ENCODE results near the gene HOXD12. TPM values are rescaled to one million over a fixed set of nuclear protein-coding genes. Genes with fewer than 3 reads are reported as not detected.

HOXD12 gene
- polyA plus RNA-seq, 1 donor (not counting 4 experiments of a cell fraction or from before 2014, with no cell fraction given), result not detected

DNA sequence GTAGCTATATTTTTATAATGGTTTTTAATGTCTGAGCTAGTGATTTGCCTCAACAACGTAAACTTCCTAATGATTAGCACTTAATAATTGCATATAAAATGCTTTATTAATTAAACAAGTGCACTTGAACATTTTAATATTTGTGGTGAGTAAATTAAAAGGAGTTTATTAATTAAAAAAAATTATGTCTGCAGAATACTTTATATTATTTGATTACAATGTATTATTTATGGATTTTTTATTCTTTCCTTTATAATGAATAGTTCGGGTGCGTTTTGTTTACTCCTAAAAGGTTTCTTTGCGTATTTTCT, 32.2 kb downstream of the HOXD12 start:
- Histone ChIP-seq H3K9ac (ENCODE audit: control insufficient read depth, extremely low read depth, insufficient read depth, low read length) (no peak overlapping the region), H3K27ac (ENCODE audit: control insufficient read depth, insufficient read depth, low read length) (no peak overlapping the region), H3K4me1 (ENCODE audit: control insufficient read depth, extremely low read depth, insufficient read depth, low read length) (no peaks in the 10 kb centered on the region), H3K4me2 (ENCODE audit: control insufficient read depth, extremely low read depth, insufficient read depth, low read depth, low read length) (no peak overlapping the region), H3K79me2 (ENCODE audit: control insufficient read depth, insufficient read depth, low read length) (no peaks in the 10 kb centered on the region), H3K36me3 (ENCODE audit: control insufficient read depth in 2 of 2, extremely low read depth in 1 of 2, insufficient read depth in 2 of 2, low read length in 2 of 2) (no peaks in the 10 kb centered on the region), H3K9me1 (ENCODE audit: control insufficient read depth, extremely low read depth, insufficient read depth, low read length) (no peaks in the 10 kb centered on the region), H3K27me3 (ENCODE audit: control insufficient read depth, extremely low read depth, insufficient read depth, low read length) (peaks cover 93% of the 10 kb centered on the region), H3K9me3 (ENCODE audit: control insufficient read depth, low read depth, low read length) (no peaks in the 10 kb centered on the region), H2AFZ (ENCODE audit: control insufficient read depth, low read length) (no peak overlapping the region), H3K4me3 (ENCODE audit: control insufficient read depth in 2 of 3, extremely low read depth in 1 of 3, insufficient read depth in 2 of 3, low read depth in 1 of 3, low read length in 3 of 3) (no peak overlapping the region), H4K20me1 (ENCODE audit: control insufficient read depth, extremely low read depth, insufficient read depth, low read length) (no peaks in the 10 kb centered on the region)
- no peak for TF ChIP-seq EZH2 (IDR thresholded peaks at IDR 0.05; ENCODE audit: low read length)
- no peak for TF ChIP-seq CTCF (optimal IDR thresholded peaks at IDR 0.05 in 1 of 3, IDR thresholded peaks at IDR 0.05 in 1 of 3, conservative IDR thresholded peaks at IDR 0.05 in 1 of 3; ENCODE audit: extremely low read depth in 1 of 3, insufficient read depth in 2 of 3, low read length in 3 of 3)
- DNase-seq (ENCODE audit: low read depth, low spot score) (no peak), FAIRE-seq (no peak)
- dilution Hi-C loops (cut with MboI; ENCODE audit: extremely low pct_ligation_motif_present, low sequenced_read_pairs), result no loop called here

DNA sequence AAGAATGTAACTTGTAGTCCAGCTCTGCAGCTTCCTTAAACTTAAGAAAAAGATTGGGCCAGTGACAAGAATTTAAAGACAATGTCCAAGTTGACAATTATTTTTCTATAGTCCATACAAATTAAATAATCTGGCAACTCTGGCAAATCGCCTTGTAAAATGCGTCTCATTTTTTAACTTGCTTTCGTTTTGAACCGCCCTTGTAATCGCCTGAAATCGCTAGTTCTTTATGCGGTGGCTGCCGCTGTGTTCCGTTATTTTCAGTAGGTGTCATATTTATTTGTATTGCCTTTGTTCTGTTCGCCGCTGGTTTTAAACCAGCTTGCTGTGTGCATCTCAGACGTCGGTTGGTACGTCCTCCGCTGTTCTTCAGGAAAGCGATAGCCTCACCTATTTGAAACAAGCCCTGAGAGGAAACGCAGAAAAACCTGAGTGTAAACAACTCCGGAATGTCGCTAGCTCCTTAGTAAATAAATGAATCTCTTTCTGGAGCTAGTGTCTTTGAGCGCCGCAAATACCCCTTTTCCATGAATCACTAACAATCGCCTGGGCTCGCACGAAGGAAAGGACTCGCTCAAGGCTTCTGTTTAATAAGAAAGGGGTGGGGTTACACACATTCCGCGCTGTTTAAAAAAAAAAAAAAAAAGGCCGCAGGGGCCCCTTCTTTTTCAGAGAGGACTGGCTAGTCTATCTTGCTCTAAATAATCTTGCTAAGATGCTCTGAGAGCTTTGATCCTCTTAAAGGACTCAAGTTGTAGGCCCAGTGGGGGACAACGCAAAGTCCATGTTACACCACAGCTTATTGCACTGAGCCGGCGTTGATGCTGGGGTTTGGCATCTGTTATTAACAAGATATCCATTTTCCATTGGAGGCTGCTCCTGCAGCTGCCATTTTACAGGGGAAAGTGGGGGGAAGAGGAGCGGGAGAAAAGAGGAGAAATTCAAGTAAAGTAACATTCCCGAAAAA, 32.9 kb downstream of the HOXD12 start:
- Histone ChIP-seq H3K4me2 (ENCODE audit: control insufficient read depth, extremely low read depth, insufficient read depth, low read depth, low read length) (no peak overlapping the region), H3K36me3 (ENCODE audit: control insufficient read depth in 2 of 2, extremely low read depth in 1 of 2, insufficient read depth in 2 of 2, low read length in 2 of 2) (no peaks in the 10 kb centered on the region), H4K20me1 (ENCODE audit: control insufficient read depth, extremely low read depth, insufficient read depth, low read length) (no peaks in the 10 kb centered on the region), H3K27me3 (ENCODE audit: control insufficient read depth, extremely low read depth, insufficient read depth, low read length) (peaks cover 97% of the 10 kb centered on the region), H2AFZ (ENCODE audit: control insufficient read depth, low read length) (no peak overlapping the region), H3K27ac (ENCODE audit: control insufficient read depth, insufficient read depth, low read length) (no peak overlapping the region), H3K9me3 (ENCODE audit: control insufficient read depth, low read depth, low read length) (no peaks in the 10 kb centered on the region), H3K4me1 (ENCODE audit: control insufficient read depth, extremely low read depth, insufficient read depth, low read length) (no peaks in the 10 kb centered on the region), H3K79me2 (ENCODE audit: control insufficient read depth, insufficient read depth, low read length) (no peaks in the 10 kb centered on the region), H3K4me3 (ENCODE audit: control insufficient read depth in 2 of 3, extremely low read depth in 1 of 3, insufficient read depth in 2 of 3, low read depth in 1 of 3, low read length in 3 of 3) (no peak overlapping the region), H3K9ac (ENCODE audit: control insufficient read depth, extremely low read depth, insufficient read depth, low read length) (no peak overlapping the region), H3K9me1 (ENCODE audit: control insufficient read depth, extremely low read depth, insufficient read depth, low read length) (no peaks in the 10 kb centered on the region)
- FAIRE-seq (no peak), DNase-seq (ENCODE audit: low read depth, low spot score) (no peak)
- dilution Hi-C loops (cut with MboI; ENCODE audit: extremely low pct_ligation_motif_present, low sequenced_read_pairs), result no loop called here
- TF ChIP-seq EZH2 (IDR thresholded peaks at IDR 0.05; ENCODE audit: low read length) (peak; percentile 34), CTCF (optimal IDR thresholded peaks at IDR 0.05 in 1 of 3, IDR thresholded peaks at IDR 0.05 in 1 of 3, conservative IDR thresholded peaks at IDR 0.05 in 1 of 3; ENCODE audit: extremely low read depth in 1 of 3, insufficient read depth in 2 of 3, low read length in 3 of 3) (no peak)

Data from keratinocyte (primary cell).